Activated CD8-positive, alpha-beta T cell treated with anti-CD3 and anti-CD28 coated beads for 36 hours (primary cell): ENCODE measurements around the gene INPP4B. TPM values are rescaled to one million over a fixed set of nuclear protein-coding genes. Genes with fewer than 3 reads are reported as not detected.

ENCODE experiments used
- ATAC-seq: fragments of 200-7000 bp; cut with Tn5 transposase; one replicate; pipeline ENCODE4 v1.10.0; 2021; ENCODE audit warnings: mild to moderate bottlenecking, moderate library complexity
- CTCF ChIA-PET: fragments of 350-600 bp; sonication (Branson Sonifier 250); formaldehyde crosslinking; loops from one replicate; lab custom pipeline; 2021; ENCODE audit warnings: antibody characterized with exemption; lab: Charles Lee
- POLR2A ChIA-PET: fragments of 350-600 bp; sonication (Branson Sonifier 250); formaldehyde crosslinking; loops from one replicate; lab custom pipeline; 2021; ENCODE audit warnings: antibody characterized with exemption; lab: Charles Lee
- DNase-seq: peaks from one replicate; pipeline ENCODE4 v3.0.0-alpha.2; 2020
- H3K27ac Mint-ChIP-seq: one replicate; pipeline ENCODE4 v1.8.0; 2021; ENCODE audit warnings: mild to moderate bottlenecking, mixed read lengths
- H3K27me3 Mint-ChIP-seq: one replicate; pipeline ENCODE4 v1.8.0; 2021; ENCODE audit warnings: mixed read lengths
- H3K36me3 Mint-ChIP-seq: one replicate; pipeline ENCODE4 v1.8.0; 2021; ENCODE audit warnings: low read depth, mixed read lengths
- H3K4me1 Mint-ChIP-seq: one replicate; pipeline ENCODE4 v1.8.0; 2021; ENCODE audit warnings: low read depth, mixed read lengths
- H3K4me3 Mint-ChIP-seq: one replicate; pipeline ENCODE4 v1.8.0; 2021; ENCODE audit warnings: mild to moderate bottlenecking, moderate library complexity, mixed read lengths
- H3K9me3 Mint-ChIP-seq: one replicate; pipeline ENCODE4 v1.8.0; 2021; ENCODE audit warnings: mixed read lengths
- intact Hi-C: fragments of 100-400 bp; cut with micrococcal nuclease; formaldehyde crosslinking; loops from one replicate; pipeline ENCODE4 v1.10.0; 2022
- total RNA-seq, 2 experiments: library from RNA; stranded (reverse); gene quantifications; one replicate each; pipeline ENCODE4 v1.2.3, GENCODE V29; 2021
- TF ChIP-seq, protein P1 (sequence below): fragments of 200-600 bp; IDR thresholded peaks from one replicate; pipeline ENCODE4 v1.8.0; 2022; ENCODE audit warnings: antibody characterized with exemption, mild to moderate bottlenecking

INPP4B gene
- total RNA-seq, 2 experiments from 2014 or later, result 46.1 to 46.9 TPM

DNA sequence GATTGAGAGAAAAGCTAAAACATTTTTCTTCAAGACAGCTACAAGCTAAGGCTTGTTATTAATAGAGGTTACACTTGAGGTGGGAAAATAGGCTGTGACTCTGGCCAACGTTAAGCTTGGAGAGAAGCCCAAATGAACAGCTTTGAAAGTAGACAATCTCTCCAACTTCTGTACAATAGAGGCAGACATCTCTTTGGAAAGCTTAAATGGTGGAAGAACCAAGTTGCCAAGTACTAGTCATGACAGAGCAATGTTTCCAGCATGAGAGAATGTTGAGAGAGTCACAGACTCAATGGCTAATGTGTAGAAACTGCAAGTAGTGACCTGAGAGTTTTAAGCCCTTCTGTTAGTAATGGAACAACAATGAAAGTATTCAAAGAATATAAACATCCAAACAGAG lies 298.1 kb downstream of the INPP4B start:
- Mint-ChIP-seq H3K4me3 (no peak overlapping the region), H3K9me3 (no peaks in the 10 kb centered on the region), H3K27ac (no peak overlapping the region), H3K4me1 (peaks cover 21% of the 10 kb centered on the region), H3K36me3 (no peaks in the 10 kb centered on the region), H3K27me3 (no peaks in the 10 kb centered on the region)
- TF ChIP-seq, protein P1, sequence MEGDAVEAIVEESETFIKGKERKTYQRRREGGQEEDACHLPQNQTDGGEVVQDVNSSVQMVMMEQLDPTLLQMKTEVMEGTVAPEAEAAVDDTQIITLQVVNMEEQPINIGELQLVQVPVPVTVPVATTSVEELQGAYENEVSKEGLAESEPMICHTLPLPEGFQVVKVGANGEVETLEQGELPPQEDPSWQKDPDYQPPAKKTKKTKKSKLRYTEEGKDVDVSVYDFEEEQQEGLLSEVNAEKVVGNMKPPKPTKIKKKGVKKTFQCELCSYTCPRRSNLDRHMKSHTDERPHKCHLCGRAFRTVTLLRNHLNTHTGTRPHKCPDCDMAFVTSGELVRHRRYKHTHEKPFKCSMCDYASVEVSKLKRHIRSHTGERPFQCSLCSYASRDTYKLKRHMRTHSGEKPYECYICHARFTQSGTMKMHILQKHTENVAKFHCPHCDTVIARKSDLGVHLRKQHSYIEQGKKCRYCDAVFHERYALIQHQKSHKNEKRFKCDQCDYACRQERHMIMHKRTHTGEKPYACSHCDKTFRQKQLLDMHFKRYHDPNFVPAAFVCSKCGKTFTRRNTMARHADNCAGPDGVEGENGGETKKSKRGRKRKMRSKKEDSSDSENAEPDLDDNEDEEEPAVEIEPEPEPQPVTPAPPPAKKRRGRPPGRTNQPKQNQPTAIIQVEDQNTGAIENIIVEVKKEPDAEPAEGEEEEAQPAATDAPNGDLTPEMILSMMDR, result no peak
- CTCF ChIA-PET, result interaction anchor here (0.9 kb wide), 1 partner anchor 193 kb away, joined by 3 read pairs; no protein-coding TSS in a partner anchor
- no peak for ATAC-seq
- POLR2A ChIA-PET, result no interaction called here
- intact Hi-C loops, result no loop called here
- no peak for DNase-seq

DNA sequence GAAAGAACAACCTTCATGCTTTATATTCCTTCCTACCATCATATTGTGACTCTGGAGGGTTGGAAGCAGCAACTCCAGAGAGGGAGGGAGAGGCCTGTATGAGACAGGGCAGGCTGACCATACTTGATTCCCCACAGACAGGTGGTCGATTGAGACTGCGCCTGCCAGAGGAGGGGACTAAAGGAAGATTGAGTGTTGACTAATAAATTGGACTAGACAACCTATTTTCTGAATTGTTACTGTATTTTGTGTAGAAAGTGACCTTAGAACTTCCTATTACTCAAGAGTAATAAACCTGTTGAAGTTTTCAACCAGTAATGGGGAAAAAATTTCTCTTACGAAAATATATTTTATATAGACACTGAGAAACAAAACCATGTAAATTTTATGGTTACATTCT lies 301.5 kb downstream of the INPP4B start:
- no peak for ATAC-seq
- Mint-ChIP-seq H3K4me1 (peaks cover 13% of the 10 kb centered on the region), H3K27me3 (no peaks in the 10 kb centered on the region), H3K27ac (no peak overlapping the region), H3K4me3 (no peak overlapping the region), H3K36me3 (no peaks in the 10 kb centered on the region), H3K9me3 (no peaks in the 10 kb centered on the region)
- TF ChIP-seq, protein P1, result no peak
- ChIA-PET POLR2A (no interaction called here), CTCF (no interaction called here)
- DNase-seq, result no peak
- intact Hi-C loops, result no loop called here

DNA sequence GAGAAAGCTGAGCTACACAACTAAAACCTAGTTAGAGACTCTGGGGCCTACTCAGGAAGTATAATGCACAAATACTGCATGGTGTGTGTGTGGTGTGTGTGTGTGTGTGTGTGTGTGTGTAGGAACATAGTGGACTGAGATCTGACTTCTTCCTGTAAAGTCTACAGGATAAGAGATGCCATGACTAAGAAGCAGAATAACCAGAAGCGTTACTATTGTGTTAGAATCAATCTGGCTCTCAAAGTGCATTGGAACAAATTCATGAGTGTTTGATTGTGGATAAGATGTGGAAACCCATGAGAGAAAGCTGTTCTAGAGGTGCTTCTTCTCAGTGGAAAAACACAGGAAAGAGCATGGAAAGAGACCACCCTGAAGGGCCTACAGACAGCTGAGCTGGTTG lies 302.1 kb downstream of the INPP4B start:
- Mint-ChIP-seq H3K4me1 (peaks cover 11% of the 10 kb centered on the region), H3K27ac (no peak overlapping the region), H3K4me3 (no peak overlapping the region), H3K27me3 (no peaks in the 10 kb centered on the region), H3K36me3 (no peaks in the 10 kb centered on the region), H3K9me3 (no peaks in the 10 kb centered on the region)
- POLR2A ChIA-PET, result no interaction called here
- no peak for DNase-seq
- CTCF ChIA-PET, result no interaction called here
- TF ChIP-seq, protein P1, result no peak
- ATAC-seq, result no peak
- intact Hi-C loops, result no loop called here

DNA sequence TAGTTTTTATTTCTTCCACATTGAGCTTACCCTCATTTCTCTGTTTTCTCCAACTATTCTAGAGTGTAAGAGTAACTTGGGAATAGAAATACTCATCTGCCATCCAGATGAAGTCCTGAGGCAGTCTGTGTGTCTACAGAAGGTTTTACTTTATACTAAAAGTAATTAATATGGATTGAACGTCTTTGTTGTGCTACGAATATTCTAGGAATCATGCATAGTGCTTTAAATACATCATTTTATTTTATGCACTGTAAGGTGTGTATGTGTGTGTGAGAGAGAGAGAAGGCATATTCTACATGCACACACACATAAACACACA lies 305.7 kb downstream of the INPP4B start:
- no peaks in the 10 kb centered on the region for H3K9me3 Mint-ChIP-seq
- CTCF ChIA-PET, result interaction anchor here (1.1 to 1.6 kb wide), 2 partner anchors 55 to 187 kb away, joined by 3 read pairs; no protein-coding TSS in a partner anchor
- POLR2A ChIA-PET, result no interaction called here
- ATAC-seq (no peak), DNase-seq (no peak)
- TF ChIP-seq, protein P1, result no peak
- H3K27me3 Mint-ChIP-seq, result no peaks in the 10 kb centered on the region
- H3K27ac Mint-ChIP-seq, result no peak overlapping the region
- peaks cover 11% of the 10 kb centered on the region for H3K4me1 Mint-ChIP-seq
- intact Hi-C loops, result no loop called here
- H3K4me3 Mint-ChIP-seq, result no peak overlapping the region
- no peaks in the 10 kb centered on the region for H3K36me3 Mint-ChIP-seq

DNA sequence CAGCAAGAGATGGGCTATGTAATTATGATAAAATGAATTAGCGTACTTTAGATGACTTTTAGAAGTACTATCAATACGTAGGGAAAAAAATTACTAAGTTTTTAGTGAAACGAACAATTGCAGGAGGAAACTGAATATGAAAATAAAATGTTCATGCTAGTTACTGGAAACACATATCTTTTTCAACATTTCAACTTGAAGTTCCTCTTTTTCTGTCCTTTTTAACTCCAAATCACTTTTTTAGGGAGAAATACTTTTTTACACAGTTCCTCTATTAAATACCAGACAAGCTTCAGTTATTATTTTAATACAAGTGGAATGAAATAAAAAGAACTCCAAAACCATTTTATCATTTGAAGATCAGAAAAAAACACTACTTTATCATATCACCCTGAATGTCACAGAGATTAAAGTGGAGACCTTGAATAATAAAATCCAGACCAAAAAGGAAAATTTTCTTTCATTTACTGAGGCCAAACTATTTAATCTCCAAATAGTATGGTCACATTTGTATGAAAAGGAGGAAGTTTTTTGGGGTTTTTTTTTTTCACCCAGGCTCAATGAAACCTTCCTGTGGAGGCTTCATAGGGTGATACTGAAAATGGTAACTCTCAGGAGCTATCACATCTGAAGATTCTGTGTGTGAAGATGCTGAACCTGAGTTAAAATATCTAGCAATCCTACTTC lies 306.2 kb downstream of the INPP4B start:
- H3K4me3 Mint-ChIP-seq, result no peak overlapping the region

More for the DNA sequence above, 306.2 kb downstream of the INPP4B start:
- H3K36me3 Mint-ChIP-seq, result no peaks in the 10 kb centered on the region
- DNase-seq, result no peak
- H3K27ac Mint-ChIP-seq, result no peak overlapping the region
- peaks cover 11% of the 10 kb centered on the region for H3K4me1 Mint-ChIP-seq
- ChIA-PET POLR2A (no interaction called here), CTCF (interaction anchor here (1.0 to 1.6 kb wide), 3 partner anchors 10 to 187 kb away, joined by 3 read pairs; no protein-coding TSS in a partner anchor)
- H3K9me3 Mint-ChIP-seq, result no peaks in the 10 kb centered on the region
- TF ChIP-seq, protein P1, result no peak
- H3K27me3 Mint-ChIP-seq, result no peaks in the 10 kb centered on the region
- no peak for ATAC-seq
- intact Hi-C loops, result no loop called here
